22Rv1 (cell line): Measurements from ENCODE around the gene SHANK2.

Experiments
- H3K27ac ChIP-seq: fragments of 450-650 bp; 2 replicates; pipeline ENCODE4 v1.5.1; 2017
- ZFX ChIP-seq: fragments of 450-650 bp; IDR thresholded peaks from 2 replicates; pipeline ENCODE4 v1.6.1; 2017; ENCODE audit warnings: antibody characterized with exemption, borderline replicate concordance
- TF ChIP-seq, protein P1 (sequence below): fragments of 450-650 bp; IDR thresholded peaks from 2 replicates; pipeline ENCODE4 v1.5.1; 2017; ENCODE audit warnings: mild to moderate bottlenecking

Gene SHANK2

DNA sequence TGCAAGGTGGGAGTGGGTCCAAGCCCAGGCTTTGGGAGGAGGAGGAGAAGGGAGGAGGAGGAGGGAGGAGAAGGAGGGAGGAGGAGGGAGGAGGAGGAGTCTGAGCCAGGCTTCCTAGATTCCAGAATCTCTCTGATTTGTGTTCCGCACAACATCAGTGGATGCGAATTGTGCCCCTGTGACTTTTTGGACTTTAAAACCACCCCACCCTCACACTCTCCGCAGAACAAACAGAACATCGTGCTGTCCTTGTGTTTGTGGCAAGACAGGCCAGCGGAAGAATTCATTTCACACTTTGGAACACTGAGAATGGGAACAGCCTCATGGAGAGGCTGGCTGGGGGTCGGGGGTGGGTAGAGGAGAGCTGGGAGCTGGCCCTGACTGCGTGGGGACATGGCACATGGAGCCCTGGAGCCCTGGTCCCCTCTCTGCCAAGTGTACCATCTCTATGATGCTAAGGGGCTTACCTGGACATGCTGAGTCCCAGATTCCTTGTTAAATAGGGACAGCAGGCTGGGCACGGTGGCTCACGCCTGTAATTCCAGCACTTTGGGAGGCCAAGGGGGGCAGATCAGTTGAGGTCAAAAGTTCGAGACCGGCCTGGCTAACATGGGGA is 16.4 kb upstream of the SHANK2 start:
- H3K27ac ChIP-seq: no peak overlapping the region
- TF ChIP-seq ZFX: no peak
- TF ChIP-seq, protein P1, sequence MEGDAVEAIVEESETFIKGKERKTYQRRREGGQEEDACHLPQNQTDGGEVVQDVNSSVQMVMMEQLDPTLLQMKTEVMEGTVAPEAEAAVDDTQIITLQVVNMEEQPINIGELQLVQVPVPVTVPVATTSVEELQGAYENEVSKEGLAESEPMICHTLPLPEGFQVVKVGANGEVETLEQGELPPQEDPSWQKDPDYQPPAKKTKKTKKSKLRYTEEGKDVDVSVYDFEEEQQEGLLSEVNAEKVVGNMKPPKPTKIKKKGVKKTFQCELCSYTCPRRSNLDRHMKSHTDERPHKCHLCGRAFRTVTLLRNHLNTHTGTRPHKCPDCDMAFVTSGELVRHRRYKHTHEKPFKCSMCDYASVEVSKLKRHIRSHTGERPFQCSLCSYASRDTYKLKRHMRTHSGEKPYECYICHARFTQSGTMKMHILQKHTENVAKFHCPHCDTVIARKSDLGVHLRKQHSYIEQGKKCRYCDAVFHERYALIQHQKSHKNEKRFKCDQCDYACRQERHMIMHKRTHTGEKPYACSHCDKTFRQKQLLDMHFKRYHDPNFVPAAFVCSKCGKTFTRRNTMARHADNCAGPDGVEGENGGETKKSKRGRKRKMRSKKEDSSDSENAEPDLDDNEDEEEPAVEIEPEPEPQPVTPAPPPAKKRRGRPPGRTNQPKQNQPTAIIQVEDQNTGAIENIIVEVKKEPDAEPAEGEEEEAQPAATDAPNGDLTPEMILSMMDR: no peak

DNA sequence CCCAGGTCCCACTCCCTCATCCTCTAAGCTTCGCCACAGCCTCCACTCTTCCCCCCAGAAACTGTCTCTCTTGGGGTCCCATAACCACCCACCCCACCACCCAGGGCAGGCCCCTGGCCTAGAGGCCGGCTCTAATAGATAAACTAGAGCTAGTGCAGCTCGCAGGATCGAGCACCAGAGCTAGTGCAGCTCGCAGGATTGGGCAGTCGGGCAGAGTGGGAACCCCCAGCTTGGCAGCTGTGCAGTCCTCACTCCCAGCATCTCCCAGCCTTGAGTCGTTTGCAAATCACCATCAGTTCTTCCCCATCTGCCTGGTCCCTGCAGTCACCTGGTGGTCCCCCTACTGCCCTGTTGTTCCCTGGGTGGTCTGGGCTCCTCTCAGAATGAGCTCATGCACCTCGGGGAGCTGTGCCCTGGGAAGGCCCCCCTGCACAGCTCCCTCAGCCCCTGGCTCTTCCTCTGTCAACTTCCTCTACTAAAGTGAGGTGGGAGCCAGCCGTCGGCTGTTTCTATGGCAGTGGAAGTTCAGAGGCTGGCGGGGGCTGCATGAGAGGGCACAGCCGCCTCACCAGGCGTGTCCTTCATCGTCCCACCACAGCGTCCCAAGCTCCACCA is 15.5 kb upstream of the SHANK2 start:
- no peak for TF ChIP-seq ZFX
- TF ChIP-seq, protein P1: no peak
- H3K27ac ChIP-seq: no peak overlapping the region

DNA sequence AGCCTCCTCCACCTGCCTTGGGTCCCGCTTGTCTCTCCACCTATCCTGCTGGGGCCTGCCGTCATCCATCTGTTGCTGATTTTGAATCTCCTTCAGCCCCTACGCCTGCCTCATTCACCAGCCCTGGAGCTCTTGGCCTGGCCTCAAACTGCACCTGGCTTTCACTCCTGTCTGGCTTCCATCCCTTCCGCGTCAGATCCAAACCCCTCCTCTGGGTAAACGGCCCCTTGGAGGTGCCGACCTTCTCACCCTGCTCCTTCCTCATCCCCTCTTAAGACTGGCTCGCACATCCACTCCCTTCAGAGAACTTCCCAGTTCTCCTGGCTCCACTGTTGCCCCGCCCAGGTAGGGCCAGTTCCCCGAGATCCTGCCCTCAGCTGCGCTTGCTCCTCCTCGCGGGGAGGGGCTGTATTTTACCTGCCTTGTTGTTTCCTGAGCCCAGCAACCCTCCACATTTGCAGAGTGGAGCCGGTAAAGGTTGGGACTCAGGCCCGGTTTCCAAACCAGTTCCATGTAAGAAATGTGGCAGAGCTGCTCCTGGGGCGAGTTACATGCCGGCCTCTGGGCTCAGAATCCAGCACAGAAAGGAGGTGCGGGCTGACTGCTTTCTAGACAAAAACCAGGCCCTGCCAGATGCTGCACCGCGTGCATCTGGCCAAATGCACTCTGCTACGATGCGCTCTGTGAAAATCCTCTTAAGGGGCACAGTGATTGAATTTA is 13.9 kb upstream of the SHANK2 start:
- no peak for TF ChIP-seq ZFX
- TF ChIP-seq, protein P1: no peak
- no peak overlapping the region for H3K27ac ChIP-seq

DNA sequence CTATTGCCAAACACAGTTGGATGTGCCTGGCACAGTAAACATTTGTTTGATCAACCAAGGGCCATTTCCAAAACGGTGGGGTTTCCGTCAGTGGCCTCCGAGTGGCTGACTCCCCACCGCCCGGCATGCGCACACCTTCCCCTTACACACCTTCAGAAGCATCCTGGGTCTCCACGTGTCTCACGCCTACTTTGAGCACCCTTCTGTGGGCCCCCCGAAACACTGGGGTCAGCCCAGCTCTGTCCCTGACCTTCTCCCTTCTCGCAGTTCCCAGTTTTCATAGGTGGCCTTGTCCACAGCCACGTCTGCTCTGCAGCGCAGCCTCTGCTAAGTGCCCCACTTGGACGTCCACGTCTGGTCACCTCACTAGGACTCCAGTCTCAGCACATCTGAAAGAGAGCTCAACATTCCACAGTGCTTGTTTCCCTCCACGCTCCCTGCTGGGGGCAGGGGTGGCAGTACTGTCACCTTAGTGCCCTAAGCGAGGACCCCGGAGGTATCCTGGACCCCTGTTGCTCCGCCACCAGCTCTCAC is 13.2 kb upstream of the SHANK2 start:
- no peak overlapping the region for H3K27ac ChIP-seq
- TF ChIP-seq, protein P1: no peak
- no peak for TF ChIP-seq ZFX

DNA sequence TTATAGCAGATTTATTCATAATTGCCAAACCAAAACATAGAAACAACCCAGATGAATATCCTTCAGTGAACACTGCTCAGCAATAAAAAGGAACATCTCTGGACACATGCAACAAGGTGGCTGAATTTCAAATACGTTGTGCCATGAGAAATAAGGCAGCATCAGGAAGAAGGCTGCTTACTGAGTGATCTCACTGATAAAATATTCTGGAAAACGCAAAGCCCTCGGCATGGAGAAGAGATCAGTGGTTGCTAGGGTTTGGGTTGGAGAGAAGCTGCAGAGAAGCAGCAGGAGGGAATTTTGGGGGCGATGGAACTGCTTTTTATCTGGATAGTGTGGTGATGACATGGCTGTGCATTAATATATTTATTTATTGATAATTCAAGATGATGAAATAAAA is 11.0 kb upstream of the SHANK2 start:
- TF ChIP-seq, protein P1: no peak
- no peak for TF ChIP-seq ZFX
- no peak overlapping the region for H3K27ac ChIP-seq

DNA sequence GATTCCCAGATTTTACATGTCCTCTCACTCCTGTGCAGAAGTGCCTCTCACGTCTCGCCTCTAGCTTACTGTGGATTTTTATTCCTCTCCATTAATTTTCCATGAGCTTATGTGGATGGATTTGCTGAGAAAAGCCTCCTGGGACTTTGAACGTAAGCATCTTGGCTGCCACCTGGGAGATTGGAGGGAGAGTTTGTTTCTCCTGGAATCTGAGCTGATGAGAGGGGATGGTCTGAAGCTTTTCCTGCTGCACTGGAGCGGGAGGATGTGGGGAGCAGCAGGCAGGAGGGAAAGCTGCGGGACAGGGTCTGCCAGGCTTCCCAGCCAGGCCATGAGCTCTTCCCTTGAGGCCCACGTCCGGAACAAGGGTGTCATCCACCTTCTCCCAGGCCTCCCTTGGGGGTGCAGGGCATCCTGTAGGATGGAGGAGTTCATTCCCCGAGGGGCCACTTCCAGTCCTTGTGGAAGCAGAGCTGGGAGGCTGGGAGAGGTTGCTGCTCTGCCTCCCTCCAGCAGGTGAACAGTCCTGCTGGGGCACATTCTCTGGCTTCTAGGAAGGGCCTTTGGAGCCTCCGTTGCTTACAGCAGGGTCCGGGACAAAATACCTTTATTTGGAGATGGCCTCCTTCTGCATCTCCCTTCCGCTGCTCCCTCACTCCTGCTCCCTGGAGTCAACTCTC is 3.6 kb upstream of the SHANK2 start:
- no peak overlapping the region for H3K27ac ChIP-seq
- no peak for TF ChIP-seq ZFX
- TF ChIP-seq, protein P1: no peak
